Ovary (tissue), 9 donors: ENCODE results near the gene TSSK2. TPM values are rescaled to one million over a fixed set of nuclear protein-coding genes. Genes with fewer than 3 reads are reported as not detected.

Source experiments
- DNase-seq, 5 donors: peaks; one replicate each; pipeline ENCODE4 v3.0.0-alpha.2; 2019 to 2020
- H3K27ac ChIP-seq, 2 donors: fragments of 200-600 bp; one replicate each; pipeline versions ENCODE4 v1.5.1 to v1.8.0; 2019 to 2022
- H3K27me3 ChIP-seq: fragments of 200-600 bp; one replicate; pipeline ENCODE4 v1.8.0; 2022
- H3K36me3 ChIP-seq: fragments of 200-600 bp; sonication (generic); one replicate; pipeline ENCODE4 v1.5.1; 2019
- H3K4me1 ChIP-seq: one replicate; pipeline ENCODE4 v1.8.1; 2013; ENCODE audit warnings: mild to moderate bottlenecking, moderate library complexity; ENCODE audit not compliant: insufficient read depth
- H3K4me3 ChIP-seq: fragments of 200-600 bp; sonication (generic); one replicate; pipeline ENCODE4 v1.5.1; 2017
- H3K9me3 ChIP-seq, 2 donors: fragments of 200-600 bp in 1 of 2; sonication (generic) in 1 of 2; one replicate each; pipeline versions ENCODE4 v1.5.1 to v1.8.1; 2013 to 2019; ENCODE audit warnings: mild to moderate bottlenecking in 1 of 2, moderate library complexity in 1 of 2
- EP300 ChIP-seq: sonication (generic); formaldehyde crosslinking; IDR thresholded peaks from one replicate; pipeline ENCODE4 v1.6.1; 2017; ENCODE audit warnings: antibody characterized with exemption
- POLR2A ChIP-seq: fragments of 450-650 bp; IDR thresholded peaks from one replicate; pipeline ENCODE4 v1.6.1; 2017; ENCODE audit warnings: antibody characterized with exemption, mild to moderate bottlenecking, moderate library complexity
- WGBS, 3 donors: extraction: QIAGEN DNeasy Blood & Tissue Kit in 1 of 3; methylation state at CpG; one replicate each; pipeline versions ENCODE4 v1.1.5 to v1.1.7; 2013 to 2017; 5-methylcytosine and 5-hydroxymethylcytosine counted together
- intact Hi-C, 4 donors: fragments of 100-400 bp; cut with DNase I; formaldehyde crosslinking; loops; one replicate each; pipeline versions ENCODE4 v1.11.0 to v1.15.1; 2022 to 2023
- polyA plus RNA-seq, 2 donors: library from polyadenylated mRNA; stranded (reverse); fragments of 200-250 nt in 1 of 2; fragments of 350-450 nt in 1 of 2; fragmentation: Illumina TruSeq in 1 of 2; extraction: RNeasy Lipid Tissue Mini Kit (QIAGEN cat#74804) in 1 of 2; gene quantifications; one replicate each; pipeline ENCODE4 v1.2.3, GENCODE V29; 2013 to 2014
- total RNA-seq, 7 donors: library from RNA; depleted of rRNA in 2 of 7; stranded (reverse); fragments of >200 nt in 2 of 7; fragmentation: NEBNext Ultra II Directional in 3 of 7; extraction: Animal tissue kit (Norgen Biotek cat#: 25700) in 3 of 7; gene quantifications; one replicate each; pipeline versions ENCODE4 v1.1.0 to v1.2.4, GENCODE V29; 2016 to 2023
- TF ChIP-seq, protein P1 (sequence below), 3 donors: fragments of 450-650 bp in 2 of 3; fragments of 200-600 bp in 1 of 3; IDR thresholded peaks; one replicate each; pipeline versions ENCODE4 v1.5.1 to v1.8.0; 2016 to 2022; ENCODE audit warnings: antibody characterized with exemption in 3 of 3, mild to moderate bottlenecking in 1 of 3
- donor health status: DM: no; HTN: no; CAD: no; lungs with moderate emphysema.
- donor health status: DM: no; HTN: no; CAD: no.
- donor health status: Bipolar disorder and iron deficiency.
- donor health status: DM: yes; HTN: yes; CAD: no.
- donor health status: DM: no; HTN: no; CAD: no.
- donor health status: DM: yes; HTN: yes; CAD: no.

The TSSK2 gene
- total and polyA plus RNA-seq, 9 donors, result 0.05 TPM; not detected in 8

DNA sequence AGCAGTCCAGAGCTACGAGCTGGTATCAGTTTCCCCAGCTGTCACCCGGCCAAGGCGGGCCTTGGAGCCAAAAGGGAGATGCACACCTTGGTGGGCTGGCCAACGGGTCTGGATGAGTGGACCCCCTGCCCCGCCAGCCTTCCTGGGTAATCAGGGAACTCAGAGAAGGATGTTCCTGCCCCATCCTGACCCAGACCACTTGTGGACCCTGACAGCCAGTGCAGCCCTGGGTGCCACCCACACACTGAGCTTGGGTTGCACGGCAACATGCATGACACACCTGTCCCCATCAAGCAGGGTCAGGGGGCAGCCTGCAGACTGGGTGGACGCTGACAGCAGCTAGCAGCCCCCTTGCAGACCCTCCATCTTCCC, 38.8 kb downstream of the TSSK2 start:
- Histone ChIP-seq H3K27ac (peak overlapping the region in 1 of 2 donors; percentile 88), H3K9me3 (no peaks in the 10 kb centered on the region), H3K36me3 (no peaks in the 10 kb centered on the region), H3K27me3 (no peaks in the 10 kb centered on the region), H3K4me1 (peaks cover 15% of the 10 kb centered on the region), H3K4me3 (no peak overlapping the region)
- intact Hi-C loops, result loop anchor here in 1 of 4 donors (2.0 kb wide), 1 partner anchor 21 kb away; no protein-coding TSS in a partner anchor
- 35 to 59% (median 42%) methylated on average over 4 to 7 of the region's 7 CpGs for WGBS, 3 donors
- peak in 2 of 5 donors; percentile 53 to 54 for DNase-seq
- no peak for TF ChIP-seq POLR2A
- TF ChIP-seq, protein P1, sequence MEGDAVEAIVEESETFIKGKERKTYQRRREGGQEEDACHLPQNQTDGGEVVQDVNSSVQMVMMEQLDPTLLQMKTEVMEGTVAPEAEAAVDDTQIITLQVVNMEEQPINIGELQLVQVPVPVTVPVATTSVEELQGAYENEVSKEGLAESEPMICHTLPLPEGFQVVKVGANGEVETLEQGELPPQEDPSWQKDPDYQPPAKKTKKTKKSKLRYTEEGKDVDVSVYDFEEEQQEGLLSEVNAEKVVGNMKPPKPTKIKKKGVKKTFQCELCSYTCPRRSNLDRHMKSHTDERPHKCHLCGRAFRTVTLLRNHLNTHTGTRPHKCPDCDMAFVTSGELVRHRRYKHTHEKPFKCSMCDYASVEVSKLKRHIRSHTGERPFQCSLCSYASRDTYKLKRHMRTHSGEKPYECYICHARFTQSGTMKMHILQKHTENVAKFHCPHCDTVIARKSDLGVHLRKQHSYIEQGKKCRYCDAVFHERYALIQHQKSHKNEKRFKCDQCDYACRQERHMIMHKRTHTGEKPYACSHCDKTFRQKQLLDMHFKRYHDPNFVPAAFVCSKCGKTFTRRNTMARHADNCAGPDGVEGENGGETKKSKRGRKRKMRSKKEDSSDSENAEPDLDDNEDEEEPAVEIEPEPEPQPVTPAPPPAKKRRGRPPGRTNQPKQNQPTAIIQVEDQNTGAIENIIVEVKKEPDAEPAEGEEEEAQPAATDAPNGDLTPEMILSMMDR (IDR thresholded peaks at IDR 0.05), result no peak
- no peak for TF ChIP-seq EP300

DNA sequence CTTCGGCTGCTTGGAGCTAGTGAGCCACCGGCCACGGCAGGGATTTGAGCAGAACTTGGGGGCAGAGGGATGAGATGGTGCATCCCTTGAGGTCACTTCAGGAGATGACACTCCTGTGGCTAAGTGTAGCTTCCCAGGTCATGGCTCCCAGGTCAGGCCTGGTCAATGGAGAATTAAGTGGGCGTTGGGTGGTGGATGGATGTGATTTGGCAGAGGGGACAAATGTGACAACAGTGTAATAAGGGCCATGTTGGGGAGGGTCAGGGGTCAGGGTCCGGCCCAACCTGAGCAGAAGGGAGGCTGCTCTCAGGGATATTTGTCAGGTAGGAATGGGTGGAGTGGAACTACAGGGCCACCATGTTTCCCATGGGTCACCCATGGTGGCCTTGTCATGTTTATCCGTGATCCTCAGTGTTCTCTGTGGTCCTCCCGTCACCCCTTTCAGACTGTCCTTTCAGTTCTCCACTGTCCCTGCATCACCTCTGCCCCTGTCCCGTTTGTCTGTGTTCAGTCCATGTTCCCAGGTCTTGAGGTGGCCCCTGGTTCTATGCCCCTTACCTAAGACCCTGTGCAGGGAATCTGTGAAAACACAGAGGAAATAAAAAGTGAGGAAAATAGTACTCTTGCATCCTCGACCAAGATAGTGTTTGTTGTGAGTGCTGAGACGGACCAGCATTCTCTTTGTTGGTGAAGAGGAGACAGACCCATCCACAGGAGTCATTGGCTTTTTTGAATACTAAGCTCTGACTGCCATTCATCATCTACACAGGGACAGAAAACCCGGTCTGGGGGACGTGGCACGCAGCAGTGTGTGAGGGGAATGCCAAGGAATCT, 41.3 kb downstream of the TSSK2 start:
- Histone ChIP-seq H3K9me3 (no peaks in the 10 kb centered on the region), H3K4me1 (peaks cover 17% of the 10 kb centered on the region), H3K4me3 (peak overlapping the region; percentile 90), H3K36me3 (no peaks in the 10 kb centered on the region), H3K27ac (peak overlapping the region; percentile 66 to 88), H3K27me3 (no peaks in the 10 kb centered on the region)
- DNase-seq, result no peak
- intact Hi-C loops, result no loop called here
- WGBS, 3 donors, result 23 to 32% (median 25%) methylated on average over 13 of the region's 13 CpGs
- TF ChIP-seq POLR2A, result no peak
- no peak for TF ChIP-seq EP300
- TF ChIP-seq, protein P1 (IDR thresholded peaks at IDR 0.05), result no peak

DNA sequence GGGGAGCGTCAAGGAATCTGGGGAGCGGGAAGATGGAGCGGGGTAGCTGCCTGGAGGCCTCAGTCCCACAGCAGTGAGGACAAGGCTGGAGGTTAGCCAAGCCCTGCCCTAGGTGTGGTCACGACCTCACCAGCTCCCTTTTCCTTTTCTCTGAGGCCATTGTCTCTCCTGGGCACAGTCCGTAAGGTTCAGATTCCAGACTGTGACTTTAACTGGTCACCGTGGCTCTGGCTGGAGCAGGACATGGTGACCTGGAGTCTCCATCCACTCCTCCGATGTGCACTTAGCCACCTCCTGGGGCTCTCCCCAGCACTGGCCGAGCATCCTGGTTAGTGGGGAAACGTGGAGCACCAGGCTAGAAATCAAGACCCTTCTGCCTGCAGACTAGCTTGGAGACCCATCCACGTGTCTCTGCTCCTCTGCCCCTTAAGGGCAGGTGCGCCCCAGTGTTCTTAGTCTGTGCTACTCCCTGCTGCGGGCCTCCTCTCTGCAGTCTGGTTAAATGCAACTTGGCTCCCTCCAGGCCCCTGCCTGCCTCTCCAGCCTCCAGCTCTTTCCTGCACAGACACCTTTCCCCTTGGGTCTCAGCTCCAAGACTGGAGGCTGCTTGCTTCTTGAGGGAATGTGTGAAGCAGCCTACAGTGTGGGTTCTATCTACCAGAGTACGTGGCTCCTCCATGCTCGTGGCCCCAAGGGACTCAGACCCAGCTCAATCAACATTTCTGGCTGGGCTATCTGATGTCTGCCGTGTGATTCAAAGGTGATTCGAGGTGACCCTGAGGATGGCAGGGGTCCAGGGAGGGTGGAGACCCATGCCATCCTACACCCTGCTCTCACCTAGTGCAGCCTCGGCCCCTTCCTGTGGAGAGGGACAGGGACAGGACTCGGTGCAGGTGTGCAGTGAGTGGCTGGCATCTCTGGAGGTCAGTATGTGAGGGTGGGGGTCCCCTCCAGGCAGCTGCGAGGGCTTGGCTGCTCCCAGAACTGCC, 42.2 kb downstream of the TSSK2 start:
- WGBS, 3 donors, result 52 to 61% (median 59%) methylated on average over 18 to 19 of the region's 19 CpGs
- Histone ChIP-seq H3K27me3 (no peaks in the 10 kb centered on the region), H3K27ac (no peak overlapping the region), H3K36me3 (no peaks in the 10 kb centered on the region), H3K4me1 (peaks cover 17% of the 10 kb centered on the region), H3K4me3 (no peak overlapping the region), H3K9me3 (no peaks in the 10 kb centered on the region)
- intact Hi-C loops, result no loop called here
- TF ChIP-seq, protein P1 (IDR thresholded peaks at IDR 0.05), result no peak
- TF ChIP-seq EP300, result no peak
- no peak for TF ChIP-seq POLR2A
- DNase-seq, result no peak
